ENCODE measurements around the gene PHGDH.

The PHGDH gene

DNA sequence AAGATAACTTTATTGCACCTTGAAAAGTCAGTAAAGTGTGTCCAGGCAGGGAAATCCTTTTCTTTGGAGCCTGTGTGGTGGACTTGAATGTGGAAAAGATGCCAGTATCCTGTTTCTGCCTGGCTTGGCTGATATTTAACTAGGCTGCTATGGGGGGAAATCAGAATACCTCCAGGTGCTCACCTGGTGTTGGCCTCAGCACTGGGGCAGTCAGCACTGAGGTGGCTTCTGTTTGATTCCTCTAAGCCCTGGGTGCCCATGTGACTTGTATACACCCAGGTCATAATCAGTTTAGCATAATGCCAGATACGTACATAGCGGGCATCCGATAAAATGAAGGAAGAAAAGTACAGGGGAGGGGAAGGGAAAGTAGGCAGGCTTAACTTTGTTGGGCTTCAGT lies 7.2 kb downstream of the PHGDH start:
- TF ChIP-seq, protein P1, sequence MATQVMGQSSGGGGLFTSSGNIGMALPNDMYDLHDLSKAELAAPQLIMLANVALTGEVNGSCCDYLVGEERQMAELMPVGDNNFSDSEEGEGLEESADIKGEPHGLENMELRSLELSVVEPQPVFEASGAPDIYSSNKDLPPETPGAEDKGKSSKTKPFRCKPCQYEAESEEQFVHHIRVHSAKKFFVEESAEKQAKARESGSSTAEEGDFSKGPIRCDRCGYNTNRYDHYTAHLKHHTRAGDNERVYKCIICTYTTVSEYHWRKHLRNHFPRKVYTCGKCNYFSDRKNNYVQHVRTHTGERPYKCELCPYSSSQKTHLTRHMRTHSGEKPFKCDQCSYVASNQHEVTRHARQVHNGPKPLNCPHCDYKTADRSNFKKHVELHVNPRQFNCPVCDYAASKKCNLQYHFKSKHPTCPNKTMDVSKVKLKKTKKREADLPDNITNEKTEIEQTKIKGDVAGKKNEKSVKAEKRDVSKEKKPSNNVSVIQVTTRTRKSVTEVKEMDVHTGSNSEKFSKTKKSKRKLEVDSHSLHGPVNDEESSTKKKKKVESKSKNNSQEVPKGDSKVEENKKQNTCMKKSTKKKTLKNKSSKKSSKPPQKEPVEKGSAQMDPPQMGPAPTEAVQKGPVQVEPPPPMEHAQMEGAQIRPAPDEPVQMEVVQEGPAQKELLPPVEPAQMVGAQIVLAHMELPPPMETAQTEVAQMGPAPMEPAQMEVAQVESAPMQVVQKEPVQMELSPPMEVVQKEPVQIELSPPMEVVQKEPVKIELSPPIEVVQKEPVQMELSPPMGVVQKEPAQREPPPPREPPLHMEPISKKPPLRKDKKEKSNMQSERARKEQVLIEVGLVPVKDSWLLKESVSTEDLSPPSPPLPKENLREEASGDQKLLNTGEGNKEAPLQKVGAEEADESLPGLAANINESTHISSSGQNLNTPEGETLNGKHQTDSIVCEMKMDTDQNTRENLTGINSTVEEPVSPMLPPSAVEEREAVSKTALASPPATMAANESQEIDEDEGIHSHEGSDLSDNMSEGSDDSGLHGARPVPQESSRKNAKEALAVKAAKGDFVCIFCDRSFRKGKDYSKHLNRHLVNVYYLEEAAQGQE (IDR thresholded peaks at IDR 0.05; ENCODE audit: insufficient replicate concordance, low read depth): no peak
- TF ChIP-seq, protein P2, sequence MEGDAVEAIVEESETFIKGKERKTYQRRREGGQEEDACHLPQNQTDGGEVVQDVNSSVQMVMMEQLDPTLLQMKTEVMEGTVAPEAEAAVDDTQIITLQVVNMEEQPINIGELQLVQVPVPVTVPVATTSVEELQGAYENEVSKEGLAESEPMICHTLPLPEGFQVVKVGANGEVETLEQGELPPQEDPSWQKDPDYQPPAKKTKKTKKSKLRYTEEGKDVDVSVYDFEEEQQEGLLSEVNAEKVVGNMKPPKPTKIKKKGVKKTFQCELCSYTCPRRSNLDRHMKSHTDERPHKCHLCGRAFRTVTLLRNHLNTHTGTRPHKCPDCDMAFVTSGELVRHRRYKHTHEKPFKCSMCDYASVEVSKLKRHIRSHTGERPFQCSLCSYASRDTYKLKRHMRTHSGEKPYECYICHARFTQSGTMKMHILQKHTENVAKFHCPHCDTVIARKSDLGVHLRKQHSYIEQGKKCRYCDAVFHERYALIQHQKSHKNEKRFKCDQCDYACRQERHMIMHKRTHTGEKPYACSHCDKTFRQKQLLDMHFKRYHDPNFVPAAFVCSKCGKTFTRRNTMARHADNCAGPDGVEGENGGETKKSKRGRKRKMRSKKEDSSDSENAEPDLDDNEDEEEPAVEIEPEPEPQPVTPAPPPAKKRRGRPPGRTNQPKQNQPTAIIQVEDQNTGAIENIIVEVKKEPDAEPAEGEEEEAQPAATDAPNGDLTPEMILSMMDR (IDR thresholded peaks at IDR 0.05; ENCODE audit: insufficient read depth, low read length): no peak
- no peak for TF ChIP-seq GABPA (IDR thresholded peaks at IDR 0.05; ENCODE audit: low read depth)
- TF ChIP-seq POLR2AphosphoS5 (IDR thresholded peaks at IDR 0.05; ENCODE audit: low read depth): no peak
- TF ChIP-seq SPI1 (IDR thresholded peaks at IDR 0.05; ENCODE audit: borderline replicate concordance, low read depth): no peak
- H3K27ac ChIP-seq (replicated peaks): no peak overlapping the region

DNA sequence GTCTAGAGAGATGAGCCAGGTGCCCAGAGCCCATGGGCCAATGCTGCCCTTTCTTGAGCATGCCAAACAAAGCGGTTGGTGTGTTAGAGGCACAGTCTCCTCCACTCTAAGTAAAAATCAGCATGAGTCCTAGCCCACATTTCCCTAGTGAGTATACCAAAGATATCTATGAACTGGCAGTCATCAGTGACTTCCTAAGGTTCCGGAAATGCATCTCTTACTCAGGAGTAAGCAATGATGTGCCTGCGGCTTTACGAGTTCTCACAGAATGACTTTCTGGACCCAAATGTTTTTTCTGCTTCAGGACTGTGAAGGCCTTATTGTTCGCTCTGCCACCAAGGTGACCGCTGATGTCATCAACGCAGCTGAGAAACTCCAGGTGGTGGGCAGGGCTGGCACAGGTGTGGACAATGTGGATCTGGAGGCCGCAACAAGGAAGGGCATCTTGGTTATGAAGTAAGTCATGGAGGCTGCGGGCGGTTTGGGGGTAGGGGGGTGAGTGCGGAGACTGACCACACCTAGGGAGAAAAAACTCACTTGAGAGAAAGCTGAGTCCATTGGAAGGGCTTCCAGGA lies 9.2 kb downstream of the PHGDH start:
- DNase-seq (ENCODE audit: low read depth in 1 of 2, low spot score in 1 of 2): no peak
- Histone ChIP-seq H3K27ac (replicated peaks) (no peak overlapping the region), H3K27me3 (ENCODE audit: insufficient read depth, poor library complexity, severe bottlenecking) (no peaks in the 10 kb centered on the region), H3K4me3 (replicated peaks; ENCODE audit: insufficient read depth, low read length) (no peak overlapping the region)
- TF ChIP-seq, protein P1 (IDR thresholded peaks at IDR 0.05; ENCODE audit: insufficient replicate concordance, low read depth): no peak
- TF ChIP-seq SPI1 (IDR thresholded peaks at IDR 0.05; ENCODE audit: borderline replicate concordance, low read depth) (no peak), POLR2AphosphoS5 (IDR thresholded peaks at IDR 0.05; ENCODE audit: low read depth) (no peak), GABPA (IDR thresholded peaks at IDR 0.05; ENCODE audit: low read depth) (no peak)
- TF ChIP-seq, protein P2 (IDR thresholded peaks at IDR 0.05; ENCODE audit: insufficient read depth, low read length): no peak

More for the DNA sequence above, 7.2 kb downstream of the PHGDH start:
- Histone ChIP-seq H3K4me3 (replicated peaks; ENCODE audit: insufficient read depth, low read length) (no peak overlapping the region), H3K27me3 (ENCODE audit: insufficient read depth, poor library complexity, severe bottlenecking) (no peaks in the 10 kb centered on the region)
- no peak for DNase-seq (ENCODE audit: low read depth in 1 of 2, low spot score in 1 of 2)

DNA sequence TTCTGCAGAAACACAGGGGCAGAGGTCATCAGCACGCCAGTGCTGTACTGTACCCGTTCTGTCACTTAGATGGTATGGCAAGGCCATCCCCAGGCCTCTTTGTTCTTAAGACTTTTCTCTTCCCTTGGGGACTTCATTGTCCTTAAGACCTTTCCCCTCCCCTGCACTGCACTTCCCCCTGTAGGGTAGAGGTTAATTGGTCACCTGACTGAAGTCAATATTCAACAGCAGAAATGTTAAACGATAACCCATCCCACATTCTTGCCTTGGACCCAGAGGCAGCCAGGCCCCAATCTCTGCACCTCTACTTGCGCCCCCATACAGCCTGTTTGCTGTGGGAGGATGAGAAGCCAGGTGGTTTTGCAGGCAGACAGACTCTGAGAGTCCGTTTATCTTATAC lies 10.2 kb downstream of the PHGDH start:
- Histone ChIP-seq H3K27ac (replicated peaks) (no peak overlapping the region), H3K4me3 (replicated peaks; ENCODE audit: insufficient read depth, low read length) (no peak overlapping the region), H3K27me3 (ENCODE audit: insufficient read depth, poor library complexity, severe bottlenecking) (no peaks in the 10 kb centered on the region)
- DNase-seq (ENCODE audit: low read depth in 1 of 2, low spot score in 1 of 2): no peak
- TF ChIP-seq POLR2AphosphoS5 (IDR thresholded peaks at IDR 0.05; ENCODE audit: low read depth) (no peak), GABPA (IDR thresholded peaks at IDR 0.05; ENCODE audit: low read depth) (no peak), SPI1 (IDR thresholded peaks at IDR 0.05; ENCODE audit: borderline replicate concordance, low read depth) (no peak)
- TF ChIP-seq, protein P2 (IDR thresholded peaks at IDR 0.05; ENCODE audit: insufficient read depth, low read length): no peak
- TF ChIP-seq, protein P1 (IDR thresholded peaks at IDR 0.05; ENCODE audit: insufficient replicate concordance, low read depth): no peak

Measured in HL-60 (cell line).